VCaP (cell line): Measurements from ENCODE around the gene VGLL4.

Experiments
- H3K27ac ChIP-seq: fragments of 450-650 bp; 2 replicates; pipeline ENCODE4 v1.5.1; 2017
- CTCF ChIP-seq: fragments of 450-650 bp; conservative IDR thresholded peaks from 2 replicates; pipeline ENCODE4 v1.5.1; 2017; ENCODE audit warnings: mild to moderate bottlenecking, moderate library complexity

Gene VGLL4

GRCh38 chr3:11556851-11557644 lies 86.7 kb downstream of the VGLL4 start:
- H3K27ac ChIP-seq: peak overlapping the region; percentile 93
- TF ChIP-seq CTCF: no peak

GRCh38 chr3:11555881-11556633 lies 87.7 kb downstream of the VGLL4 start:
- peak overlapping the region; percentile 93 for H3K27ac ChIP-seq
- TF ChIP-seq CTCF: no peak

- H3K27ac ChIP-seq: peak overlapping the region; percentile 93
- TF ChIP-seq CTCF: no peak
Observed at GRCh38 chr3:11555211-11555782, 88.4 kb downstream of the VGLL4 start.

- TF ChIP-seq CTCF: no peak
- H3K27ac ChIP-seq: peak overlapping the region; percentile 93
Observed at GRCh38 chr3:11554666-11555065, 89.0 kb downstream of the VGLL4 start.

- TF ChIP-seq CTCF: no peak
- H3K27ac ChIP-seq: peak overlapping the region; percentile 93
Observed at GRCh38 chr3:11554236-11554610, 89.5 kb downstream of the VGLL4 start.

- H3K27ac ChIP-seq: peak overlapping the region; percentile 93
- no peak for TF ChIP-seq CTCF
Observed at GRCh38 chr3:11553436-11554235, 90.1 kb downstream of the VGLL4 start.
